IMR-90 (cell line): ENCODE measurements around the gene ARHGEF16. TPM values are rescaled to one million over a fixed set of nuclear protein-coding genes. Genes with fewer than 3 reads are reported as not detected.

ENCODE experiments used
- ATAC-seq: fragments of 200-7000 bp; cut with Tn5 transposase; 2 replicates; pipeline ENCODE4 v1.9.1; 2020; ENCODE audit warnings: low read depth, mild to moderate bottlenecking, moderate library complexity
- BruUV-seq: library from RNA; stranded (reverse); fragments of 400-500 nt; replicated peaks from 2 replicates; lab custom pipeline; 2021; lab: Mats Ljungman, UMichigan
- CTCF ChIA-PET: fragments of 300-600 bp; formaldehyde crosslinking; extraction: SDS; loops from one replicate; lab custom pipeline; 2021; ENCODE audit warnings: antibody characterized with exemption; lab: Yijun Ruan, JAX
- POLR2A ChIA-PET: fragments of 300-600 bp; sonication (Branson Sonifier 250); formaldehyde crosslinking; loops from one replicate; lab custom pipeline; 2022; ENCODE audit warnings: antibody characterized with exemption; ENCODE audit not compliant: unreplicated experiment; lab: Charles Lee
- DNase-seq: peaks from one replicate; pipeline ENCODE4 v3.0.0; 2013
- H2AFZ ChIP-seq: replicated peaks from 2 replicates; pipeline ENCODE3; 2013; ENCODE audit warnings: low read length, mild to moderate bottlenecking; ENCODE audit not compliant: poor library complexity
- H2AK5ac ChIP-seq: 2 replicates; pipeline ENCODE4 v1.6.1; 2013; ENCODE audit warnings: low read depth, low read length, inconsistent platforms
- H2AK9ac ChIP-seq: replicated peaks from 2 replicates; pipeline ENCODE3; 2013; ENCODE audit warnings: mild to moderate bottlenecking, low read depth, low read length, moderate library complexity; ENCODE audit not compliant: poor library complexity
- H2BK120ac ChIP-seq: 2 replicates; pipeline ENCODE4 v1.6.1; 2013; ENCODE audit warnings: low read depth, low read length, inconsistent platforms
- H2BK15ac ChIP-seq: 3 replicates; pipeline ENCODE4 v1.6.1; 2013; ENCODE audit warnings: low read depth, low read length, inconsistent platforms
- H2BK20ac ChIP-seq: 2 replicates; pipeline ENCODE4 v1.6.1; 2013; ENCODE audit warnings: low read depth, mild to moderate bottlenecking, inconsistent platforms, low read length, moderate library complexity
- H2BK5ac ChIP-seq: 2 replicates; pipeline ENCODE4 v1.6.1; 2013; ENCODE audit warnings: mild to moderate bottlenecking, low read depth, low read length, inconsistent platforms; ENCODE audit not compliant: poor library complexity, severe bottlenecking
- H3K14ac ChIP-seq: replicated peaks from 2 replicates; pipeline ENCODE4 v1.6.1; 2013; ENCODE audit warnings: low read depth, low read length, inconsistent platforms
- H3K18ac ChIP-seq: 2 replicates; pipeline ENCODE4 v1.6.1; 2013; ENCODE audit warnings: low read depth, low read length, control low read depth
- H3K23ac ChIP-seq: 2 replicates; pipeline ENCODE4 v1.6.1; 2013; ENCODE audit warnings: low read depth, low read length, inconsistent platforms
- H3K27ac ChIP-seq: 2 replicates; pipeline ENCODE4 v1.5.1; 2013; ENCODE audit warnings: mild to moderate bottlenecking, control low read depth, low read length; ENCODE audit not compliant: insufficient read depth
- H3K27me3 ChIP-seq: 2 replicates; pipeline ENCODE4 v1.6.1; 2013; ENCODE audit warnings: low read length; ENCODE audit not compliant: control insufficient read depth, insufficient read depth
- H3K36me3 ChIP-seq: 2 replicates; pipeline ENCODE4 v1.6.1; 2013; ENCODE audit warnings: low read length, mixed read lengths; ENCODE audit not compliant: control insufficient read depth, insufficient read depth
- H3K4ac ChIP-seq: 2 replicates; pipeline ENCODE4 v1.6.1; 2013; ENCODE audit warnings: low read depth, low read length, inconsistent platforms
- H3K4me1 ChIP-seq: 2 replicates; pipeline ENCODE4 v1.6.1; 2013; ENCODE audit warnings: low read length, mixed read lengths; ENCODE audit not compliant: control insufficient read depth, insufficient read depth
- H3K4me2 ChIP-seq: 2 replicates; pipeline ENCODE4 v1.6.1; 2013; ENCODE audit warnings: low read depth, mild to moderate bottlenecking, control low read depth, low read length, moderate library complexity
- H3K4me3 ChIP-seq: 2 replicates; pipeline ENCODE4 v1.5.1; 2013; ENCODE audit warnings: low read depth, mild to moderate bottlenecking, control low read depth, low read length, moderate library complexity; ENCODE audit not compliant: insufficient read depth
- H3K56ac ChIP-seq: 2 replicates; pipeline ENCODE4 v1.6.1; 2013; ENCODE audit warnings: low read length, inconsistent platforms; ENCODE audit not compliant: insufficient read depth; ENCODE audit errors: extremely low read depth
- H3K79me1 ChIP-seq, 2 experiments: 2 replicates each; pipeline ENCODE4 v1.6.1; 2013; ENCODE audit warnings: low read length in 2 of 2, inconsistent platforms in 1 of 2, low read depth in 1 of 2
- H3K9ac ChIP-seq: 2 replicates; pipeline ENCODE4 v1.6.1; 2013; ENCODE audit warnings: low read depth, low read length, control low read depth
- H3K9me1 ChIP-seq: 2 replicates; pipeline ENCODE4 v1.6.1; 2013; ENCODE audit warnings: low read length, inconsistent platforms; ENCODE audit not compliant: insufficient read depth
- H3K9me3 ChIP-seq: 2 replicates; pipeline ENCODE4 v1.6.1; 2013; ENCODE audit warnings: low read length; ENCODE audit not compliant: control insufficient read depth, insufficient read depth
- H4K20me1 ChIP-seq: 2 replicates; pipeline ENCODE4 v1.6.1; 2013; ENCODE audit warnings: low read length, inconsistent platforms; ENCODE audit not compliant: insufficient read depth
- H4K5ac ChIP-seq: 2 replicates; pipeline ENCODE4 v1.6.1; 2013; ENCODE audit warnings: mild to moderate bottlenecking, low read depth, low read length, control low read depth
- H4K8ac ChIP-seq, 2 experiments: 2 replicates each; pipeline ENCODE4 v1.6.1; 2013; ENCODE audit warnings: low read depth in 2 of 2, low read length in 2 of 2, control low read depth in 1 of 2, inconsistent platforms in 1 of 2
- H4K91ac ChIP-seq: 2 replicates; pipeline ENCODE4 v1.6.1; 2013; ENCODE audit warnings: low read depth, low read length, inconsistent platforms; ENCODE audit not compliant: insufficient read depth
- BHLHE40 ChIP-seq: fragments of 150-350 bp; IDR thresholded peaks from 2 replicates; pipeline ENCODE4 v1.6.1; 2016; ENCODE audit warnings: mild to moderate bottlenecking, low read depth, low read length
- CEBPB ChIP-seq: IDR thresholded peaks from 2 replicates; pipeline ENCODE4 v1.6.1; 2012; ENCODE audit warnings: low read depth, low read length, improper control_type of control experiment
- CHD1 ChIP-seq: IDR thresholded peaks from 2 replicates; pipeline ENCODE4 v1.6.1; 2012; ENCODE audit warnings: low read depth, low read length, improper control_type of control experiment
- CTCF ChIP-seq: conservative IDR thresholded peaks from 2 replicates; pipeline ENCODE4 v1.5.1; 2012; ENCODE audit warnings: mild to moderate bottlenecking, low read depth, low read length, improper control_type of control experiment
- ELK1 ChIP-seq: fragments of 150-350 bp; IDR thresholded peaks from 2 replicates; pipeline ENCODE4 v1.6.1; 2016; ENCODE audit warnings: low read depth, mild to moderate bottlenecking, low read length, moderate library complexity, borderline replicate concordance
- FOS ChIP-seq: fragments of 150-350 bp; IDR thresholded peaks from 2 replicates; pipeline ENCODE4 v1.6.1; 2016; ENCODE audit warnings: low read depth, low read length
- MAFK ChIP-seq: IDR thresholded peaks from 2 replicates; pipeline ENCODE4 v1.6.1; 2012; ENCODE audit warnings: low read depth, low read length, improper control_type of control experiment
- MAZ ChIP-seq: IDR thresholded peaks from 2 replicates; pipeline ENCODE4 v1.6.1; 2012; ENCODE audit warnings: low read depth, mild to moderate bottlenecking, low read length, improper control_type of control experiment, moderate library complexity, borderline replicate concordance
- MXI1 ChIP-seq: IDR thresholded peaks from 2 replicates; pipeline ENCODE4 v1.6.1; 2012; ENCODE audit warnings: low read depth, mild to moderate bottlenecking, low read length, moderate library complexity, borderline replicate concordance
- NFE2L2 ChIP-seq: fragments of 150-350 bp; IDR thresholded peaks from 2 replicates; pipeline ENCODE4 v1.6.1; 2016; ENCODE audit warnings: low read depth, mild to moderate bottlenecking, low read length
- RAD21 ChIP-seq: IDR thresholded peaks from 2 replicates; pipeline ENCODE4 v1.6.1; 2012; ENCODE audit warnings: low read length, improper control_type of control experiment
- RCOR1 ChIP-seq: IDR thresholded peaks from 2 replicates; pipeline ENCODE4 v1.6.1; 2012; ENCODE audit warnings: mild to moderate bottlenecking, low read length, improper control_type of control experiment; ENCODE audit not compliant: insufficient replicate concordance
- RFX5 ChIP-seq: IDR thresholded peaks from 2 replicates; pipeline ENCODE4 v1.8.0; 2012; ENCODE audit warnings: low read depth, mild to moderate bottlenecking, low read length, moderate library complexity
- SMC3 ChIP-seq: fragments of 150-350 bp; IDR thresholded peaks from 2 replicates; pipeline ENCODE4 v1.6.1; 2016; ENCODE audit warnings: low read depth, mild to moderate bottlenecking, antibody characterized with exemption, low read length, moderate library complexity
- USF2 ChIP-seq: fragments of 150-350 bp; IDR thresholded peaks from 2 replicates; pipeline ENCODE4 v1.6.1; 2017; ENCODE audit warnings: mild to moderate bottlenecking, antibody characterized with exemption, low read length, low read depth
- WGBS, 2 experiments: methylation state at CpG; one replicate each; pipeline versions ENCODE4 v1.1.5 to v1.1.7; 2013; ENCODE audit warnings: missing lambda C conversion rate in 2 of 2; ENCODE audit not compliant: insufficient read length in 1 of 2; ENCODE audit errors: extremely low coverage in 2 of 2; 5-methylcytosine and 5-hydroxymethylcytosine counted together
- dilution Hi-C: fragments of 300-500 bp; cut with HindIII; formaldehyde crosslinking; loops from one replicate; pipeline ENCODE4 v1.14.3; 2018; ENCODE audit warnings: low sequenced_read_pairs; ENCODE audit not compliant: unreplicated experiment
- in situ Hi-C: fragments of 300-500 bp; cut with MboI; formaldehyde crosslinking; loops from 3 replicates; pipeline ENCODE4 v1.14.3; 2019; ENCODE audit warnings: low sequenced_read_pairs, inconsistent platforms, mixed read lengths
- intact Hi-C: fragments of 100-400 bp; cut with micrococcal nuclease; formaldehyde crosslinking; loops from 2 replicates; pipeline ENCODE4 v1.10.0; 2022
- polyA plus RNA-seq, 3 experiments: library from polyadenylated mRNA; depleted of rRNA; stranded (reverse); fragments of >200 nt; gene quantifications; 2 replicates each; pipeline ENCODE4 v1.2.3, GENCODE V29; 2012; ENCODE audit warnings: low replicate concordance in 1 of 3
- total RNA-seq: library from RNA; depleted of rRNA; stranded (reverse); fragments of >200 nt; gene quantifications from 2 replicates; pipeline ENCODE4 v1.2.3, GENCODE V29; 2012

The ARHGEF16 gene
- total and polyA plus RNA-seq, 2 of the 4 experiments (the other 2 are of a cell fraction) = 0.18 to 0.39 TPM

GRCh38 chr1:3428899-3429298 lies 25.6 kb upstream of the ARHGEF16 start:
- no peak overlapping the region for H2AFZ ChIP-seq
- H3K18ac ChIP-seq = no peak overlapping the region
- in situ Hi-C loops = no loop called here
- H3K79me1 ChIP-seq = no peaks in the 10 kb centered on the region
- peaks cover 2% of the 10 kb centered on the region; the same call in 1 of the 2 replicates for H3K27me3 ChIP-seq
- no peak overlapping the region for H2AK5ac ChIP-seq
- no peak overlapping the region for H3K4ac ChIP-seq
- H2BK120ac ChIP-seq = no peak overlapping the region
- BruUV-seq = no TSS peak
- H3K9me1 ChIP-seq = no peaks in the 10 kb centered on the region
- dilution Hi-C loops = no loop called here
- ATAC-seq = no peak
- H3K14ac ChIP-seq = no peak overlapping the region
- no peak overlapping the region for H3K4me3 ChIP-seq
- TF ChIP-seq CHD1 = no peak
- no peak for TF ChIP-seq RFX5
- no peak for TF ChIP-seq MXI1
- TF ChIP-seq BHLHE40 = no peak
- TF ChIP-seq SMC3 = no peak
- TF ChIP-seq FOS = no peak
- no peak for TF ChIP-seq RAD21
- TF ChIP-seq CTCF = no peak
- TF ChIP-seq CEBPB = no peak
- no peak for TF ChIP-seq ELK1
- no peak for TF ChIP-seq USF2
- TF ChIP-seq NFE2L2 = no peak
- TF ChIP-seq MAFK = no peak
- no peak for TF ChIP-seq MAZ
- TF ChIP-seq RCOR1 = no peak
- 55% methylated on average over 9 of the region's 9 CpGs; no CpG with 5 or more reads in 1 of the 2 experiments for WGBS, 2 experiments
- H3K36me3 ChIP-seq = no peaks in the 10 kb centered on the region
- ChIA-PET CTCF (no interaction called here), POLR2A (no interaction called here)
- H3K9me3 ChIP-seq = no peaks in the 10 kb centered on the region
- H3K9ac ChIP-seq = no peak overlapping the region
- no peak overlapping the region for H3K56ac ChIP-seq
- no peak overlapping the region for H4K8ac ChIP-seq
- no peak overlapping the region for H2AK9ac ChIP-seq
- no peak overlapping the region for H2BK5ac ChIP-seq
- H4K5ac ChIP-seq = no peak overlapping the region
- H4K91ac ChIP-seq = no peak overlapping the region
- no peaks in the 10 kb centered on the region for H3K4me1 ChIP-seq
- no peak overlapping the region for H3K27ac ChIP-seq
- H4K20me1 ChIP-seq = no peaks in the 10 kb centered on the region
- no peak overlapping the region for H3K23ac ChIP-seq
- no peak overlapping the region for H3K4me2 ChIP-seq
- intact Hi-C loops = no loop called here
- no peak overlapping the region for H2BK15ac ChIP-seq
- DNase-seq = no peak
- no peak overlapping the region for H2BK20ac ChIP-seq
